Bronchial epithelial cell (primary cell): ENCODE measurements around the gene BLID. TPM values are rescaled to one million over a fixed set of nuclear protein-coding genes. Genes with fewer than 3 reads are reported as not detected.

Source experiments
- DNase-seq: peaks from one replicate; pipeline ENCODE4 v3.0.0-alpha.2; 2010; ENCODE audit warnings: low read depth
- FAIRE-seq: peaks from 2 replicates; lab custom pipeline; 2011; peaks lifted over from hg19 to GRCh38; lab: Jason Lieb, UNC
- H3K27me3 ChIP-seq: 2 replicates; pipeline ENCODE4 v1.5.1; 2011; ENCODE audit warnings: low read length; ENCODE audit not compliant: control insufficient read depth, insufficient read depth
- H3K36me3 ChIP-seq: 2 replicates; pipeline ENCODE4 v1.5.1; 2011; ENCODE audit warnings: low read length; ENCODE audit not compliant: control insufficient read depth, insufficient read depth
- H3K4me3 ChIP-seq: 2 replicates; pipeline ENCODE4 v1.5.1; 2011; ENCODE audit warnings: mild to moderate bottlenecking, low read depth, low read length, control low read depth
- CTCF ChIP-seq: IDR thresholded peaks from 2 replicates; pipeline ENCODE4 v1.5.1; 2011; ENCODE audit warnings: mild to moderate bottlenecking, moderate library complexity, low read length, control low read depth, inconsistent platforms; ENCODE audit not compliant: insufficient read depth, severe bottlenecking
- total RNA-seq: library from RNA; depleted of rRNA; stranded (reverse); fragments of >200 nt; gene quantifications from 2 replicates; pipeline ENCODE4 v1.2.1, GENCODE V29; 2014

Gene BLID
- total RNA-seq, 1 donor from 2014 or later, result not detected

- FAIRE-seq, result no peak
- Histone ChIP-seq H3K36me3 (no peaks in the 10 kb centered on the region), H3K27me3 (no peaks in the 10 kb centered on the region), H3K4me3 (no peak overlapping the region)
- DNase-seq, result no peak
- no peak for TF ChIP-seq CTCF
Observed at GRCh38 chr11:122094836-122095235, 21.2 kb downstream of the BLID start.

GRCh38 chr11:122093731-122094275 lies 22.2 kb downstream of the BLID start:
- no peak for TF ChIP-seq CTCF
- DNase-seq, result peak; percentile 72
- H3K36me3 ChIP-seq, result no peaks in the 10 kb centered on the region

GRCh38 chr11:122091835-122092234 lies 24.2 kb downstream of the BLID start:
- DNase-seq, result no peak
- Histone ChIP-seq H3K27me3 (no peaks in the 10 kb centered on the region), H3K4me3 (no peak overlapping the region), H3K36me3 (no peaks in the 10 kb centered on the region)
- FAIRE-seq, result no peak
- TF ChIP-seq CTCF, result no peak

More at GRCh38 chr11:122093731-122094275, 22.2 kb downstream of the BLID start:
- Histone ChIP-seq H3K27me3 (no peaks in the 10 kb centered on the region), H3K4me3 (no peak overlapping the region)
- FAIRE-seq, result no peak

GRCh38 chr11:122089111-122089510 lies 26.9 kb downstream of the BLID start:
- FAIRE-seq, result no peak
- Histone ChIP-seq H3K27me3 (no peaks in the 10 kb centered on the region), H3K36me3 (no peaks in the 10 kb centered on the region), H3K4me3 (no peak overlapping the region)
- DNase-seq, result no peak
- no peak for TF ChIP-seq CTCF

- Histone ChIP-seq H3K27me3 (no peaks in the 10 kb centered on the region), H3K36me3 (no peaks in the 10 kb centered on the region), H3K4me3 (no peak overlapping the region)
- FAIRE-seq (no peak), DNase-seq (no peak)
- TF ChIP-seq CTCF, result no peak
Observed at GRCh38 chr11:122085712-122086111, 30.3 kb downstream of the BLID start.

GRCh38 chr11:122085264-122085663 lies 30.8 kb downstream of the BLID start:
- DNase-seq (peak; percentile 56), FAIRE-seq (no peak)
- H3K36me3 ChIP-seq, result no peaks in the 10 kb centered on the region
- no peak overlapping the region for H3K4me3 ChIP-seq
- no peaks in the 10 kb centered on the region for H3K27me3 ChIP-seq
- no peak for TF ChIP-seq CTCF
